SU-DHL-6 (cell line): ENCODE data around the gene TEDC2.

Source experiments
- H2AFZ ChIP-seq: fragments of 200-600 bp; sonication (generic); 2 replicates; pipeline ENCODE4 v1.6.1; 2014; ENCODE audit warnings: low read depth, mild to moderate bottlenecking, moderate library complexity, mixed read lengths, antibody characterized with exemption, low read length; ENCODE audit not compliant: severe bottlenecking
- H3F3A ChIP-seq: fragments of 200-600 bp; shearing (Covaris generic); 2 replicates; pipeline ENCODE4 v1.6.0; 2016; ENCODE audit warnings: antibody characterized with exemption, mild to moderate bottlenecking; ENCODE audit not compliant: insufficient read depth
- H3K27ac ChIP-seq: fragments of 200-600 bp; sonication (generic); 2 replicates; pipeline ENCODE4 v1.5.1; 2016; ENCODE audit warnings: low read depth, mild to moderate bottlenecking, low read length, moderate library complexity, mixed read lengths
- H3K27me3 ChIP-seq: fragments of 200-600 bp; sonication (generic), shearing (Covaris generic); 2 replicates; pipeline ENCODE4 v1.6.0; 2014; ENCODE audit warnings: mild to moderate bottlenecking, low read length
- H3K36me3 ChIP-seq: fragments of 200-600 bp; sonication (generic); 2 replicates; pipeline ENCODE4 v1.6.1; 2014; ENCODE audit warnings: mild to moderate bottlenecking, low read length, mixed read lengths
- H3K4me2 ChIP-seq: fragments of 300-600, 200-600 bp; shearing (Covaris generic), sonication (generic); 2 replicates; pipeline ENCODE4 v1.6.0; 2014; ENCODE audit warnings: low read length, low read depth, mild to moderate bottlenecking; ENCODE audit not compliant: poor library complexity, severe bottlenecking
- H3K4me3 ChIP-seq: fragments of 200-600 bp; sonication (generic); 2 replicates; pipeline ENCODE4 v1.5.1; 2014; ENCODE audit warnings: antibody characterized with exemption, low read length, mild to moderate bottlenecking, mixed read lengths; ENCODE audit not compliant: insufficient read depth, poor library complexity, severe bottlenecking
- H3K79me2 ChIP-seq: fragments of 200-600 bp; sonication (generic); 2 replicates; pipeline ENCODE4 v1.6.1; 2014; ENCODE audit warnings: mild to moderate bottlenecking, low read length, moderate library complexity; ENCODE audit not compliant: insufficient read depth
- H3K9ac ChIP-seq: fragments of 200-600 bp; sonication (generic); 2 replicates; pipeline ENCODE4 v1.7.0; 2014; ENCODE audit warnings: mild to moderate bottlenecking, low read length
- H3K9me2 ChIP-seq: fragments of 200-600 bp; sonication (generic); replicated peaks from 2 replicates; pipeline ENCODE4 v1.6.1; 2014; ENCODE audit warnings: low read length; ENCODE audit not compliant: insufficient read depth
- H3K9me3 ChIP-seq: fragments of 200-600 bp; sonication (generic); 2 replicates; pipeline ENCODE4 v1.6.1; 2014; ENCODE audit warnings: low read length, mixed read lengths; ENCODE audit not compliant: insufficient read depth
- H4K20me1 ChIP-seq: fragments of 200-600 bp; sonication (generic); 2 replicates; pipeline ENCODE4 v1.6.1; 2014; ENCODE audit warnings: low read depth, mild to moderate bottlenecking, antibody characterized with exemption, low read length, moderate library complexity, mixed read lengths
- EZH2phosphoT487 ChIP-seq: fragments of 200-600 bp; sonication (generic), shearing (Covaris generic); conservative IDR thresholded peaks from 2 replicates; pipeline ENCODE4 v1.6.1; 2018; ENCODE audit warnings: mild to moderate bottlenecking, antibody characterized with exemption, low read length, moderate library complexity, mixed read lengths
- TF ChIP-seq, protein P1 (sequence below): fragments of 200-600 bp; sonication (generic); IDR thresholded peaks from one replicate; pipeline ENCODE4 v1.5.1; 2017; ENCODE audit warnings: antibody characterized with exemption, mild to moderate bottlenecking, low read length, moderate library complexity; ENCODE audit not compliant: insufficient read depth, poor library complexity, severe bottlenecking

TEDC2 gene

DNA sequence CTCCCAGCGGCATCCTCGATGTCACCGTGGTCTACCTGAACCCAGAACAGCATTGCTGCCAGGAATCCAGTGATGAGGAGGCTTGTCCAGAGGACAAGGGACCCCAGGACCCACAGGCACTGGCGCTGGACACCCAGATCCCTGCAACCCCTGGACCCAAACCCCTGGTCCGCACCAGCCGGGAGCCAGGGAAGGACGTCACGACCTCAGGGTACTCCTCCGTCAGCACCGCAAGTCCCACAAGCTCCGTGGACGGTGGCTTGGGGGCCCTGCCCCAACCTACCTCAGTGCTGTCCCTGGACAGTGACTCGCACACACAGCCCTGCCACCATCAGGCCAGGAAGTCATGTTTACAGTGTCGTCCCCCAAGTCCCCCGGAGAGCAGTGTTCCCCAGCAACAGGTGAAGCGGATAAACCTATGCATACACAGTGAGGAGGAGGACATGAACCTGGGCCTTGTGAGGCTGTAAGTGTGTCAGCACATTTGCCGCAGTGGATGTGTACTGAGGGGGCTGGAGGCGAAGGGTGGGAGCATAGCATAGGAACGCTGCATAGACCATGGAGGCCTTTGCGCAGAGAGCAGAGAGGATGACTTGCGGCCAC, 3.3 kb upstream of the TEDC2 start:
- Histone ChIP-seq H3K9me3 (no peaks in the 10 kb centered on the region), H2AFZ (no peak overlapping the region), H3F3A (peaks cover 20% of the 10 kb centered on the region), H4K20me1 (no peaks in the 10 kb centered on the region), H3K9ac (no peak overlapping the region), H3K79me2 (peaks cover 14% of the 10 kb centered on the region; the same call in 1 of the 2 replicates), H3K36me3 (peaks cover 11% of the 10 kb centered on the region; the same call in 1 of the 2 replicates), H3K4me3 (no peak overlapping the region), H3K9me2 (no peaks in the 10 kb centered on the region), H3K27ac (no peak overlapping the region), H3K27me3 (no peaks in the 10 kb centered on the region), H3K4me2 (no peak overlapping the region)
- no peak for TF ChIP-seq EZH2phosphoT487
- TF ChIP-seq, protein P1, sequence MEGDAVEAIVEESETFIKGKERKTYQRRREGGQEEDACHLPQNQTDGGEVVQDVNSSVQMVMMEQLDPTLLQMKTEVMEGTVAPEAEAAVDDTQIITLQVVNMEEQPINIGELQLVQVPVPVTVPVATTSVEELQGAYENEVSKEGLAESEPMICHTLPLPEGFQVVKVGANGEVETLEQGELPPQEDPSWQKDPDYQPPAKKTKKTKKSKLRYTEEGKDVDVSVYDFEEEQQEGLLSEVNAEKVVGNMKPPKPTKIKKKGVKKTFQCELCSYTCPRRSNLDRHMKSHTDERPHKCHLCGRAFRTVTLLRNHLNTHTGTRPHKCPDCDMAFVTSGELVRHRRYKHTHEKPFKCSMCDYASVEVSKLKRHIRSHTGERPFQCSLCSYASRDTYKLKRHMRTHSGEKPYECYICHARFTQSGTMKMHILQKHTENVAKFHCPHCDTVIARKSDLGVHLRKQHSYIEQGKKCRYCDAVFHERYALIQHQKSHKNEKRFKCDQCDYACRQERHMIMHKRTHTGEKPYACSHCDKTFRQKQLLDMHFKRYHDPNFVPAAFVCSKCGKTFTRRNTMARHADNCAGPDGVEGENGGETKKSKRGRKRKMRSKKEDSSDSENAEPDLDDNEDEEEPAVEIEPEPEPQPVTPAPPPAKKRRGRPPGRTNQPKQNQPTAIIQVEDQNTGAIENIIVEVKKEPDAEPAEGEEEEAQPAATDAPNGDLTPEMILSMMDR, result no peak

DNA sequence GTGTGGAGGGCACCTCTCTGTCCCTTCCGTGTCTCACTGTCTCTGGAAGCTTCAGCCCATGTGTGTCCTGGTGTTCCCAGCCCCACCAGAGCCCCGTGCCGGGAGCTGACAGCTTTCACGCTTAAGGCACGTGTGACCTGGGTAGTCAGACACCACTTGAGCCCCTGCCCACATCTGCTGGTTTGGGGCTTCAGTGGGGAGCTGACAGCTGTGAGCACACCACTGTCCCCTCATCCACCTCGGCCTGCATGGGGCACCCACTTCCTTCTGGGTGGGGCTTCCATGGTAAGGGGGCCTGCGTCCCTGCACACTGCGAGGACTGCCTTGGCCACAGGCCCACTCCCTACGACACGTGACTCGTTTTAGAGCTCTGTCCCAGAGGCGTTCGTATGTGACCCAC, 2.6 kb upstream of the TEDC2 start:
- peaks cover 8% of the 10 kb centered on the region; the same call in 1 of the 2 replicates for H3K36me3 ChIP-seq

DNA sequence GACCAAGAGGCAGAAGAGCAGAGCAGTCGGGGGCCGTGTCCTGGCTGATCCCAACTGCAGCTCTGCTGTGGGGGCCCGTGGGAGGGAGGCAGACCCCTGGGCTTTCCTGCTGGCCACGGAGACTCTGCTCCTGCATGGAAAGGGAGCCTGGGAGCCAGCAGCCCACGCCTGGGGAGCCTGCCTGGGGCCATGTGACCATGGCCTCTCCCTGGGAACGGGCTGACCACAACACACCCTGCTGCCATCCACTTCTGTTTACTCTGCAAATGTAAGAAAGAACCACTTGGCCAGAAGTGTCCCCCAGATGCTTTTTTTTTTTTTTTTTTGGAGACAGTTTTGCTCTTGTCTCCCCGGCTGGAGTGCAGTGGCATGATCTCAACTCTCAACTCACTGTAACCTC, 2.0 kb upstream of the TEDC2 start:
- Histone ChIP-seq H3K36me3 (peaks cover 3% of the 10 kb centered on the region; the same call in 1 of the 2 replicates), H3K9me2 (no peaks in the 10 kb centered on the region), H3K4me2 (no peak overlapping the region), H3K9me3 (no peaks in the 10 kb centered on the region), H4K20me1 (no peaks in the 10 kb centered on the region), H3K79me2 (peaks cover 14% of the 10 kb centered on the region; the same call in 1 of the 2 replicates), H3K27me3 (no peaks in the 10 kb centered on the region), H2AFZ (no peak overlapping the region), H3K4me3 (no peak overlapping the region), H3F3A (peaks cover 20% of the 10 kb centered on the region), H3K27ac (no peak overlapping the region), H3K9ac (no peak overlapping the region)
- no peak for TF ChIP-seq EZH2phosphoT487
- TF ChIP-seq, protein P1, result no peak

More for the DNA sequence above, 2.6 kb upstream of the TEDC2 start:
- Histone ChIP-seq H3K9me3 (no peaks in the 10 kb centered on the region), H3K4me3 (no peak overlapping the region), H2AFZ (no peak overlapping the region), H3K27me3 (no peaks in the 10 kb centered on the region), H3K9ac (no peak overlapping the region), H3K27ac (no peak overlapping the region), H3K9me2 (no peaks in the 10 kb centered on the region), H3K4me2 (no peak overlapping the region), H3F3A (peaks cover 20% of the 10 kb centered on the region), H3K79me2 (peaks cover 14% of the 10 kb centered on the region; the same call in 1 of the 2 replicates), H4K20me1 (no peaks in the 10 kb centered on the region)
- no peak for TF ChIP-seq EZH2phosphoT487
- TF ChIP-seq, protein P1, result no peak
